ENCODE measurements around the gene ACTN3.

GRCh38 chr11:66589996-66590675, 43.4 kb downstream of the ACTN3 start:
- TF ChIP-seq POLR2A (IDR thresholded peaks at IDR 0.05) (no peak), CTCF (IDR thresholded peaks at IDR 0.05) (no peak)
